ENCODE data around the gene KRT3.

- TF ChIP-seq EP300 (IDR thresholded peaks at IDR 0.05): no peak
- TF ChIP-seq POLR2A (IDR thresholded peaks at IDR 0.05; ENCODE audit: low read depth): no peak
Measured at GRCh38 chr12:52769354-52769753, 26.6 kb downstream of the KRT3 start.
